Sigmoid colon (tissue), 3 donors: Measurements from ENCODE around the gene SLC47A2.

Source experiments
- POLR2A ChIP-seq, 2 donors: fragments of 450-650 bp; IDR thresholded peaks; one replicate each; pipeline ENCODE4 v1.6.1; 2016; ENCODE audit warnings: antibody characterized with exemption in 2 of 2, mild to moderate bottlenecking in 2 of 2, moderate library complexity in 2 of 2
- TF ChIP-seq, protein P1 (sequence below), 4 experiments: fragments of 450-650 bp in 3 of 4; fragments of 200-600 bp in 1 of 4; IDR thresholded peaks; one replicate each; pipeline ENCODE4 v1.5.1; 2016 to 2019; ENCODE audit warnings: antibody characterized with exemption in 4 of 4, mild to moderate bottlenecking in 3 of 4, moderate library complexity in 2 of 4

DNA sequence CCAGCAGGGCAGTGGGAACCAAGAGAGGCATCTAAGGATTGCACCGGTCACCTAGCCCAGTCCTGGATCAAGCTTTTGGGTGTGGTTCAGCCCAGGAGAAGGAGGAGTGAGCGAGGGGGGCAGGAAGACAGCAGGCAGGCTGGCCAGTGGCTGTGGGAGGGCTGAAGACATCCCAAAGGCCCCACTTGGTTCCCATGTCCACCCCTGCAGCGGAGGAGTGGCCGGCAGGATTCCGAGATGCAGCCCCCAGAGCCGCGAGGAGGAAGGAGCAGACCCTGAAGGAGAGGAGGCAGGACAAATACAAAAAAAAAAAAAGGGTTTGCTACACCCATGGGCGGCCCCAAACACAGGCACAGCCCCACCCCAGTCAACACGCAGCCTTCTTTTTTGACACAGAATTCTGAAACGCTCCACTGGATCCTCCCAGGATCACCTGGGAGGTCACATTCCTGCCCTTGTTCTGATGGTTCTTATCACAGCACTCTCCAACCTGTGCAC is 1.1 kb upstream of the SLC47A2 start:
- TF ChIP-seq, protein P1, sequence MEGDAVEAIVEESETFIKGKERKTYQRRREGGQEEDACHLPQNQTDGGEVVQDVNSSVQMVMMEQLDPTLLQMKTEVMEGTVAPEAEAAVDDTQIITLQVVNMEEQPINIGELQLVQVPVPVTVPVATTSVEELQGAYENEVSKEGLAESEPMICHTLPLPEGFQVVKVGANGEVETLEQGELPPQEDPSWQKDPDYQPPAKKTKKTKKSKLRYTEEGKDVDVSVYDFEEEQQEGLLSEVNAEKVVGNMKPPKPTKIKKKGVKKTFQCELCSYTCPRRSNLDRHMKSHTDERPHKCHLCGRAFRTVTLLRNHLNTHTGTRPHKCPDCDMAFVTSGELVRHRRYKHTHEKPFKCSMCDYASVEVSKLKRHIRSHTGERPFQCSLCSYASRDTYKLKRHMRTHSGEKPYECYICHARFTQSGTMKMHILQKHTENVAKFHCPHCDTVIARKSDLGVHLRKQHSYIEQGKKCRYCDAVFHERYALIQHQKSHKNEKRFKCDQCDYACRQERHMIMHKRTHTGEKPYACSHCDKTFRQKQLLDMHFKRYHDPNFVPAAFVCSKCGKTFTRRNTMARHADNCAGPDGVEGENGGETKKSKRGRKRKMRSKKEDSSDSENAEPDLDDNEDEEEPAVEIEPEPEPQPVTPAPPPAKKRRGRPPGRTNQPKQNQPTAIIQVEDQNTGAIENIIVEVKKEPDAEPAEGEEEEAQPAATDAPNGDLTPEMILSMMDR (IDR thresholded peaks at IDR 0.05) = no peak
- no peak for TF ChIP-seq POLR2A (IDR thresholded peaks at IDR 0.05)
